Smooth muscle cell (in vitro differentiated cells): ENCODE results near the gene VWA2. TPM values are rescaled to one million over a fixed set of nuclear protein-coding genes. Genes with fewer than 3 reads are reported as not detected.

Experiments used
- DNase-seq: peaks from one replicate; lab custom pipeline; 2025; ENCODE audit not compliant: unreplicated experiment; lab: John Stamatoyannopoulos, UW
- H2AFZ ChIP-seq: fragments of 200-600 bp; sonication (generic); 2 replicates; pipeline ENCODE4 v1.6.0; 2016; ENCODE audit warnings: antibody characterized with exemption, low read depth, mild to moderate bottlenecking
- H3F3A ChIP-seq: fragments of 200-600 bp; sonication (generic); 2 replicates; pipeline ENCODE4 v1.6.0; 2017; ENCODE audit warnings: antibody characterized with exemption, low read depth
- H3K27ac ChIP-seq: fragments of 200-600 bp; sonication (generic); 2 replicates; pipeline ENCODE4 v1.5.1; 2016; ENCODE audit warnings: low read depth, mild to moderate bottlenecking
- H3K27me3 ChIP-seq: fragments of 200-600 bp; sonication (generic); 2 replicates; pipeline ENCODE4 v1.6.1; 2016; ENCODE audit warnings: low read depth, mild to moderate bottlenecking
- H3K36me3 ChIP-seq: fragments of 200-600 bp; sonication (generic); 2 replicates; pipeline ENCODE4 v1.5.1; 2016; ENCODE audit warnings: low read depth
- H3K4me1 ChIP-seq: fragments of 200-600 bp; sonication (generic); 2 replicates; pipeline ENCODE4 v1.5.1; 2016; ENCODE audit warnings: low read depth
- H3K4me2 ChIP-seq: fragments of 200-600 bp; sonication (generic); 2 replicates; pipeline ENCODE4 v1.6.0; 2016; ENCODE audit warnings: mild to moderate bottlenecking
- H3K4me3 ChIP-seq: fragments of 200-600 bp; sonication (generic); 2 replicates; pipeline ENCODE4 v1.5.1; 2016; ENCODE audit warnings: mild to moderate bottlenecking
- H3K79me2 ChIP-seq: fragments of 200-600 bp; sonication (generic); 2 replicates; pipeline ENCODE4 v1.6.0; 2016; ENCODE audit warnings: low read depth, mild to moderate bottlenecking
- H3K9ac ChIP-seq: fragments of 200-600 bp; sonication (generic); 2 replicates; pipeline ENCODE4 v1.6.0; 2016; ENCODE audit warnings: low read depth
- H3K9me3 ChIP-seq: fragments of 200-600 bp; sonication (generic); replicated peaks from 2 replicates; pipeline ENCODE4 v1.5.1; 2016; ENCODE audit warnings: low read depth
- H4K20me1 ChIP-seq: fragments of 200-600 bp; sonication (generic); 2 replicates; pipeline ENCODE4 v1.6.0; 2016; ENCODE audit warnings: low read depth
- CTCF ChIP-seq: fragments of 200-600 bp; sonication (generic); IDR thresholded peaks from 2 replicates; pipeline ENCODE4 v1.5.1; 2017; ENCODE audit warnings: borderline replicate concordance, mild to moderate bottlenecking, antibody characterized with exemption; ENCODE audit not compliant: insufficient read depth, poor library complexity, severe bottlenecking
- WGBS: methylation state at CpG from one replicate; pipeline ENCODE4 v1.1.7; 2016; ENCODE audit warnings: low lambda C conversion rate; 5-methylcytosine and 5-hydroxymethylcytosine counted together
- polyA plus RNA-seq: library from polyadenylated mRNA; unstranded; fragments of >200 nt; fragmentation: Nextera tagmentation; extraction: Ambion mirVana; gene quantifications from 2 replicates; pipeline ENCODE4 v1.2.1, GENCODE V29; 2016
- total RNA-seq: library from RNA; depleted of rRNA; stranded (reverse); fragments of >200 nt; gene quantifications from 2 replicates; pipeline ENCODE4 v1.2.3, GENCODE V29; 2014

Gene VWA2
- total and polyA plus RNA-seq, 2 experiments from 2014 or later, result 0.06 to 0.36 TPM

GRCh38 chr10:114246679-114247305 is 7.7 kb downstream of the VWA2 start:
- no peak overlapping the region for H3K27ac ChIP-seq
- WGBS, result 71% methylated on average over 7 of the region's 7 CpGs
- H3K4me2 ChIP-seq, result no peak overlapping the region
- H3K27me3 ChIP-seq, result peaks cover 25% of the 10 kb centered on the region
- no peak for TF ChIP-seq CTCF
- no peaks in the 10 kb centered on the region for H3K79me2 ChIP-seq
- no peak overlapping the region for H2AFZ ChIP-seq
- H3F3A ChIP-seq, result no peaks in the 10 kb centered on the region
- H4K20me1 ChIP-seq, result no peaks in the 10 kb centered on the region
- H3K9me3 ChIP-seq, result no peaks in the 10 kb centered on the region
- DNase-seq, result no peak
- H3K36me3 ChIP-seq, result no peaks in the 10 kb centered on the region
- peaks cover 5% of the 10 kb centered on the region for H3K4me1 ChIP-seq
- H3K4me3 ChIP-seq, result no peak overlapping the region
- no peak overlapping the region for H3K9ac ChIP-seq

- H3K9ac ChIP-seq, result no peak overlapping the region
- H3K27me3 ChIP-seq, result no peaks in the 10 kb centered on the region
- H3K4me2 ChIP-seq, result no peak overlapping the region
- no peaks in the 10 kb centered on the region for H4K20me1 ChIP-seq
- no peaks in the 10 kb centered on the region for H3F3A ChIP-seq
- WGBS, result 75% methylated on average over 6 of the region's 6 CpGs
- no peaks in the 10 kb centered on the region for H3K4me1 ChIP-seq
- H3K9me3 ChIP-seq, result no peaks in the 10 kb centered on the region
- no peak for DNase-seq
- no peak overlapping the region for H2AFZ ChIP-seq
- H3K27ac ChIP-seq, result no peak overlapping the region
- no peaks in the 10 kb centered on the region for H3K36me3 ChIP-seq
- H3K4me3 ChIP-seq, result no peak overlapping the region
- H3K79me2 ChIP-seq, result no peaks in the 10 kb centered on the region
- no peak for TF ChIP-seq CTCF
These were observed 11.2 kb downstream of the VWA2 start for GRCh38 chr10:114250236-114250635.

DNA sequence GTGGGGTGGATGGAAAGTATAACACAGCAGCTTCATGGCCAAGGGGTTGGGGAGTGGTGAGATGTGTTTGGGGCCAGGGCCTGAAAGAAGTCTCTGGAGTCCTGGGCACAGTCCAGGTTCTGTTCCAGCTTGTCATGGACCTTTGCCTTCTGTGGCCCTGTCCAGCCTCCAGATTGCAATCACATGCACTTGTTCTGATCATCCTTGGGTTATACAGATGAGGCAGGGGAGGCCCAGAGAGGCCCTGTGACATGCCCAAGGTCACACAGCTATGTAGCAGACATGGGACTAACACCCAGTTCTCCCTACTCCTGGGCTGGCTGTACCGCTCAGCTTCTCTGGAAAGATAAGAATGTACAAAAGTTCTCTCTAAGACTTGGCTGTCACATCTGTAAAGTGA is 11.7 kb downstream of the VWA2 start:
- no peak overlapping the region for H3K9ac ChIP-seq
- no peaks in the 10 kb centered on the region for H3K36me3 ChIP-seq
- H3K79me2 ChIP-seq, result no peaks in the 10 kb centered on the region
- no peaks in the 10 kb centered on the region for H3K4me1 ChIP-seq
- no peak for DNase-seq
- WGBS, result 69% methylated on average over 1 of the region's 1 CpG
- H3K4me2 ChIP-seq, result no peak overlapping the region
- no peaks in the 10 kb centered on the region for H4K20me1 ChIP-seq
- H2AFZ ChIP-seq, result no peak overlapping the region
- H3K27ac ChIP-seq, result no peak overlapping the region
- H3F3A ChIP-seq, result no peaks in the 10 kb centered on the region
- H3K27me3 ChIP-seq, result no peaks in the 10 kb centered on the region
- TF ChIP-seq CTCF, result no peak
- no peaks in the 10 kb centered on the region for H3K9me3 ChIP-seq
- no peak overlapping the region for H3K4me3 ChIP-seq

- DNase-seq, result no peak
- H3K4me3 ChIP-seq, result no peak overlapping the region
- H3K27ac ChIP-seq, result no peak overlapping the region
- H4K20me1 ChIP-seq, result no peaks in the 10 kb centered on the region
- no peak for TF ChIP-seq CTCF
- no peaks in the 10 kb centered on the region for H3K36me3 ChIP-seq
- no peaks in the 10 kb centered on the region for H3K79me2 ChIP-seq
- H3F3A ChIP-seq, result peaks cover under 1% of the 10 kb centered on the region
- H3K4me2 ChIP-seq, result no peak overlapping the region
- no peaks in the 10 kb centered on the region for H3K27me3 ChIP-seq
- no peak overlapping the region for H3K9ac ChIP-seq
- H3K9me3 ChIP-seq, result no peaks in the 10 kb centered on the region
- 94% methylated on average over 5 of the region's 5 CpGs for WGBS
- no peaks in the 10 kb centered on the region for H3K4me1 ChIP-seq
- H2AFZ ChIP-seq, result no peak overlapping the region
These were observed 13.0 kb downstream of the VWA2 start for GRCh38 chr10:114252092-114252491.
